GM12892 (cell line): ENCODE measurements around the gene MATN4.

Experiments used
- POLR2A ChIP-seq: IDR thresholded peaks from 2 replicates; pipeline ENCODE4 v1.6.1; 2011; ENCODE audit warnings: low read depth, low read length, control low read depth
- POLR2AphosphoS5 ChIP-seq: IDR thresholded peaks from 2 replicates; pipeline ENCODE4 v1.6.1; 2011; ENCODE audit warnings: low read depth, low read length, control low read depth

GRCh38 chr20:45266977-45267376 is 41.1 kb downstream of the MATN4 start:
- no peak for TF ChIP-seq POLR2A
- no peak for TF ChIP-seq POLR2AphosphoS5
